GM18526 (cell line): Measurements from ENCODE around the gene SMAD3.

Experiments
- POLR2A ChIP-seq: IDR thresholded peaks from 3 replicates; pipeline ENCODE4 v1.6.1; 2011; ENCODE audit not compliant: insufficient read length; ENCODE audit errors: extremely low read depth

The SMAD3 gene

GRCh38 chr15:67127965-67128364, 62.6 kb downstream of the SMAD3 start:
- no peak for TF ChIP-seq POLR2A

GRCh38 chr15:67130166-67130565, 64.8 kb downstream of the SMAD3 start:
- TF ChIP-seq POLR2A: no peak

- TF ChIP-seq POLR2A: no peak
Measured at GRCh38 chr15:67130673-67131601, 65.5 kb downstream of the SMAD3 start.

GRCh38 chr15:67132276-67132675, 66.9 kb downstream of the SMAD3 start:
- TF ChIP-seq POLR2A: no peak

DNA sequence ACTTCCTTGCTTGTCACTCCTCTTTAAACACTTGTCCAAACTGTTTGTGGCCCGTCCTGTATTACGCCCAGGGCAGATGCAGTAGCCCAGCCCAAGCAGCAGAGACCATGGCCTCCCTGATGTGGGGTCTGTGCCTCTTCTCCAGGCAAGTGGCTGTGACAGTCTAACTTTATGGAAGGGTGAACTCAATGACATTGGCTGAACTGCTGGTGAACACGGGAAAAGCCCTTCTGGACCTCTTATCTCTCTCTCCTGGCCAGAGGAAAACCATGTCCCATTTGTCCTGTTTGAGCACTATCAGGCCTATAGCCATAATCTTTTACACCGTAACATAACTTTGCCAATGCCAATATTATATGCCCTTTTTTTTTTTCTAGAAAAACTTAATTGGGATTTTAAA, 67.6 kb downstream of the SMAD3 start:
- no peak for TF ChIP-seq POLR2A

DNA sequence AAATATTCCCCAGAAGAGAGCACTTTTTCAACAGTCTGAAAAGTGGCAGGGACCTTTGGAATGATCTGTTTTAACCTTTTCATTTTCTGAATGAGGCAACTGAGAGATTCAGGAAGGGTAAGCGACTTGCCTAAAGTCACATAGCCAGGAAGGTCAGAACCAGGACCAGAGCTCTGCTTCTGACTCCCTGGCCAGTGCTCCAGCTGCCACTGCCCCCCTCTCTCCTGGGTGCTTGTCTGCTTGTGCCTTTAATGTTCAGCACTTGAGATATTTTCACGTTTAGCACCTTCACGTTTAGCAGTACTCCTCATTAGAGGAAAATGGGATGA, 68.3 kb downstream of the SMAD3 start:
- no peak for TF ChIP-seq POLR2A

GRCh38 chr15:67134067-67134838, 68.9 kb downstream of the SMAD3 start:
- no peak for TF ChIP-seq POLR2A

DNA sequence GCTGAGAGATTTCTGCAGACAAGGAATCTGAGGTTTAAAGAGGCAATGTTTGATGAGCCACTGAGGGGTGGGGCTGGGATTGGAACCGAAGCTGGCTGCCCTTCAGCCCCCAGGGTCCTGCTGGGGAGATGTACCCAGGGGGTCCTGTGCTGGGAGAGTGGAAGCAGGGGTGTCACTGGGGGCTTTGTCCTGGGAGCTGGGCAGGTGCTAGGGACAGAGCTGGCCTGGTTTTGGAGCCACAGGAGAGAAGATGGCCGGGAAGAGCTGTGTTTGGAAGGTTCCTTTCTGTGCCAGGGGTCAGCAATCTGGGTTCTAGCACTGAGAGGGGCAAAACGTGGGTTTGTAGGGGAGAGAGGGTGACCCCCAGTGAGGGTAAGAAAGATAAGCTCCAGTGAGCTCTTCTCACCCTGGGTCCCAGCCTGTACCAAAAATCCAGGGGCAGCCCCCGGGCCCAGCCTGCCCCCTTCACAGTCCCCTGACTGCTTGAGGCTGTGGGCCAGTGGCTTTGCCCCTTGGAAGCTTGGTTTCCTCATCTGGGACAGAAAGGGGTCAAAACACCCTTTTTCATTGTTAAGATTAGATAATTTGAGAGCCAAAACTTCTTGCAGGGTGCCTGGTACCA, 69.6 kb downstream of the SMAD3 start:
- no peak for TF ChIP-seq POLR2A

DNA sequence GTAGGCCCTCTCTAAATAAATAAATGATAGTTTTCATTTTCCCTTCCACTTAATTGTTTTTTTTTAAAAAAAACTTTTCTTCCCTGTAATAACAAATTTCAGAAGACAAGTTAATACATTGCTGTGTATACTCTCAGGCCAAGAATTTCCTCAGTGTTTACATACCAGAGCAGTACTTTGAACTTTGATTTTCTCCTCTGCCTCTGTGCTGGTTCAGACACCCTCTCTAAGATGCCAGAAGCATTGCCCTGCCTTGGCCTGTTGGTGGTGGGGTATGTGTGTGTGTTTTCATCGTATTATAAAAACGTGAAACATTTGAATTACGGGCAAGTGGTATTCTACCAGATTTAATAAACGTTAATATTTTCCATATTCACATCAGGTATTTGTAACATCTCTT, 70.1 kb downstream of the SMAD3 start:
- TF ChIP-seq POLR2A: no peak

DNA sequence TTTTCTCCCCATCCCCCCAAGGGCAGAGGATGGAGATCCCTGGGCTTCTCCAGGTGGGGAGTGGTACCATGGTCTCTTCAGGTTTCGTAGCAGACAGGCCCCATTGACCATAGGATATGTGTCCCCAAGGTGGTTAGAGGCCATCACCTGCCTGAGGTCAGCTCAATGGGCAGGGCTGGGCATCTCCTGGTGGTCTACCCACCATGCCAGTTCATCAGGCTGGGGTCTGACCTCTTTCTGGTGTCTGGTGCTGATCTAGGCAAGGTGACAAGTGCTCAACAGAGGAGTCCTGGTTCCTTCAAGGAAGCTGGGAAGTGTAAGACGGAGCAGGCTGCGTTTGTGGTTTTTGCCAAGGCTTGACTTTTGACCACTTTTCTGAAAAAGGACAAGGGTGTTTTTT, 71.4 kb downstream of the SMAD3 start:
- TF ChIP-seq POLR2A: no peak

DNA sequence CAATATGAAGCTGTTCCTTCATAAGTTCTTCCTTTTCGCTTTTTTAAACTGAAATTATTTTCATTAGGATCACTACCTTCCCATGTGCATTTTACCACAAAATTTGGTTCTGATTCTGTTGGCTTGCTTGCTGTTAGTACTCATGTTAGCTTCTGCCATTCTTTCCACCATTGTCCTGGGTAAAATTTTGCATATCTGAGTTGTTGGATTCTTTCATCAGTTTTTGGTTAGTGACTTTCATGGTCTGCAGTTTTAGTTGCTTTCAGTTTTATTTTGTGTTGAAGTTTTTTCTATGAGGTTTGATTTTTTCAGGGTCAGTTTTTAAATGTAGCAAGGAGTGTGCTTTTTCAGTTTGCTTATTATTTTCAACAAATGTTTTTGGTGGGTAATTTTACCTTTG, 71.9 kb downstream of the SMAD3 start:
- no peak for TF ChIP-seq POLR2A

DNA sequence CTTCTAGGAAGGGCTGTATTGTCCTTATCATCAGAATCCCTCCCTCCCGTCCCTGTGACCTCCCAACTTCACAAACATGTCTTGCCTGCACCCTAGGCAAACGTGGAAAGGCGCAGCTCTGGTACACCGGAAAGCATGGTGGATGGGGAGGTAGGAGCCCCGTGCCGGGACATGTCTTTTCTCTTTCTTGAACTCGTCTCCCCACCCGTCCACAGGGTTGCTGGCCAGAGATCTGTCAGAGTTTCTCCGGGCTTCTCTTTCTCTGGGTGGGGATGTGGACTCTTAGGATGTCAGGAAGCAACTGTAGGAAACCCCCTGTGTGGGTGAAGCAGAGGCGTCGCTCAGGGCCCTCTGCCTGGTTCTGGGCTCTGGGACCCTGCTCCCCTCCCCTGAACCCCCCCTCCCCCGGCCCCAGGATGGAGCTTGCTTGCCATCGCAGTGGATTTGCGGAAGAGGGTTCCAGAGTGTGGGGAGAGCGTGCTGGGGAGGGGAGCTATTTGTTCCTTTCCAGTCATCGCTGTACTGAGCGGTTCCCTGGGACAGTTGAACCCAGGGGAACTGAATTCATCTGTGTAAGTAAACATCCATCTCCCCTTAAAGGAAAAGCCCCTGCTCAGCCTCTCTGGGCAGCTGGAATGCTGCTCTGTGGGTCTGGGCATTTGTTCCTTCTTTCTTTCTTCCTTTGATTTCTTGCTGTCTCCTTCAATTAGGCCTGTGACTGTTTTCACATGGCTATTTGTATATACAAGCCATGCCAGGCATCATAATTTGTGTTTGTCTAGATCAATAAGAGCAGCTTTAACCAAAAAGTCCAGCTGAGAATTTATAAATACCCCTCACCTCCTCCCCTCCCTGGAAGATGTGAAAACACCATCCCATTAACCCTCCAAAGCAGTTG, 72.8 kb downstream of the SMAD3 start:
- TF ChIP-seq POLR2A: no peak

DNA sequence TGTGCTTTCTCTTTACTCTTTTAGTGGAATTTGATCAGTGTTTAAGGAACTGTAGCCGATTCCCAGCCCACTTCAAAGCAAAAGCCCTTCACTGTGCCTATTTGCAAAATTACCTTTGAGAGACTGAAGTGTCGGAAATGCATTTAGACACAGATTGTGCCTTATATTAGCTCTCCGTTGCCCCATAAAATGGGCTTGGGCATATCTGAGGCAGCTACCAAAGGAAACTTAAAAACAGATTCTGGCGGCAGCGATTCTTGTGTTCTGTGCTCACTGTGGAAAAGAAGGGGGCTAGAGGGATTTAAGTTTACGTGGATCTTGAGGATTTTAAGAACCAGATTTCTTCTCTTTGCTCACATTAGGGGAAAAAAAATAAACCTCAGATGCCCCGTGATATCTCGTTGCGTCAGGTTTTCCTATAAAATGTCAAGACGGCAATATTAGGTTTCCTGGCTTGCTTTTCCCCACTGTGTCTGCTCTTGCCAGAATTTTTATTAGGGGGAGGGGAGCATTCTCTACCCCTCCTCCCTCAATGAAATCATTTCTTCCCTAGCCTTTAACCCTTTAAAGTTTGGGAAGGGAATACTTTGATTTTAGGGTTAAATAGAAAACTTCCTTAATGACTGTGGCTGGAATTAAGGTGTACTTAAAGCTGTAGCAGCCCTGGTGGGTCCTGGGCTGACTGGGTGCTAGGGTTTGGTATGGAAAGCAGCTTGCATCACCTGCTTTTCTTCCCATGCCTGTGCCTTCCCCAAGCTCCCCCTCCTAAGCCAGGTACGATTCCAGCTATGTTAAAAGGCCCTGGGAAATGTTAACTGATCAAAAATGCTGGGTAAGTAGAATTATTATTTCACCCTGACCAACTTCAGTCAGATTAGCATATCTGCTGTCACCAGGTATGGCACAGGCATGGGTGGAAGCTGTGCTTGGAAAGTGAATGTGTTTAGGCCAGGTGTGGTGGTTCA, 73.8 kb downstream of the SMAD3 start:
- TF ChIP-seq POLR2A: no peak
